Colonic mucosa (tissue), 4 donors: ENCODE data around the gene CDH18. TPM values are rescaled to one million over a fixed set of nuclear protein-coding genes. Genes with fewer than 3 reads are reported as not detected.

ENCODE experiments used
- DNase-seq: peaks from one replicate; pipeline ENCODE4 v3.0.0-alpha.2; 2020
- H3K27ac ChIP-seq: fragments of 200-600 bp; one replicate; pipeline ENCODE4 v1.8.0; 2021
- H3K27me3 ChIP-seq: fragments of 200-600 bp; one replicate; pipeline ENCODE4 v1.8.0; 2021
- H3K36me3 ChIP-seq: fragments of 200-600 bp; one replicate; pipeline ENCODE4 v1.8.0; 2021
- H3K4me1 ChIP-seq: fragments of 200-600 bp; one replicate; pipeline ENCODE4 v1.8.0; 2021; ENCODE audit warnings: mild to moderate bottlenecking
- H3K4me3 ChIP-seq: fragments of 200-600 bp; one replicate; pipeline ENCODE4 v1.8.0; 2021
- H3K9ac ChIP-seq, 2 donors: one replicate each; pipeline ENCODE4 v1.7.0; 2013; ENCODE audit warnings: control low read depth in 2 of 2, low read depth in 2 of 2, low read length in 2 of 2
- H3K9me3 ChIP-seq: fragments of 200-600 bp; one replicate; pipeline ENCODE4 v1.8.0; 2021
- intact Hi-C: fragments of 100-400 bp; cut with DNase I; formaldehyde crosslinking; loops from one replicate; pipeline ENCODE4 v1.14.1; 2022
- total RNA-seq, 2 donors: library from RNA; stranded (reverse); fragmentation: NEBNext Ultra II Directional in 1 of 2; extraction: Animal tissue kit (Norgen Biotek cat#: 25700) in 1 of 2; gene quantifications; one replicate each; pipeline ENCODE4 v1.2.1, GENCODE V29; 2021
- TF ChIP-seq, protein P1 (sequence below): fragments of 200-600 bp; IDR thresholded peaks from one replicate; pipeline ENCODE4 v1.8.0; 2022; ENCODE audit warnings: antibody characterized with exemption, mild to moderate bottlenecking
- donor health status: healthy.
- donor health status: DM: no; HTN: no; CAD: no.
- donor health status: DM: no; HTN: no; CAD: no.

Gene CDH18
- total RNA-seq, 2 donors from 2014 or later = not detected

- Histone ChIP-seq H3K4me1 (no peaks in the 10 kb centered on the region), H3K9ac (no peak overlapping the region), H3K4me3 (no peak overlapping the region), H3K27me3 (no peaks in the 10 kb centered on the region), H3K9me3 (no peaks in the 10 kb centered on the region), H3K36me3 (no peaks in the 10 kb centered on the region), H3K27ac (no peak overlapping the region)
- intact Hi-C loops = no loop called here
- no peak for DNase-seq
- TF ChIP-seq, protein P1, sequence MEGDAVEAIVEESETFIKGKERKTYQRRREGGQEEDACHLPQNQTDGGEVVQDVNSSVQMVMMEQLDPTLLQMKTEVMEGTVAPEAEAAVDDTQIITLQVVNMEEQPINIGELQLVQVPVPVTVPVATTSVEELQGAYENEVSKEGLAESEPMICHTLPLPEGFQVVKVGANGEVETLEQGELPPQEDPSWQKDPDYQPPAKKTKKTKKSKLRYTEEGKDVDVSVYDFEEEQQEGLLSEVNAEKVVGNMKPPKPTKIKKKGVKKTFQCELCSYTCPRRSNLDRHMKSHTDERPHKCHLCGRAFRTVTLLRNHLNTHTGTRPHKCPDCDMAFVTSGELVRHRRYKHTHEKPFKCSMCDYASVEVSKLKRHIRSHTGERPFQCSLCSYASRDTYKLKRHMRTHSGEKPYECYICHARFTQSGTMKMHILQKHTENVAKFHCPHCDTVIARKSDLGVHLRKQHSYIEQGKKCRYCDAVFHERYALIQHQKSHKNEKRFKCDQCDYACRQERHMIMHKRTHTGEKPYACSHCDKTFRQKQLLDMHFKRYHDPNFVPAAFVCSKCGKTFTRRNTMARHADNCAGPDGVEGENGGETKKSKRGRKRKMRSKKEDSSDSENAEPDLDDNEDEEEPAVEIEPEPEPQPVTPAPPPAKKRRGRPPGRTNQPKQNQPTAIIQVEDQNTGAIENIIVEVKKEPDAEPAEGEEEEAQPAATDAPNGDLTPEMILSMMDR = no peak
These were observed 67.2 kb downstream of the CDH18 start for GRCh38 chr5:19920761-19921160.

DNA sequence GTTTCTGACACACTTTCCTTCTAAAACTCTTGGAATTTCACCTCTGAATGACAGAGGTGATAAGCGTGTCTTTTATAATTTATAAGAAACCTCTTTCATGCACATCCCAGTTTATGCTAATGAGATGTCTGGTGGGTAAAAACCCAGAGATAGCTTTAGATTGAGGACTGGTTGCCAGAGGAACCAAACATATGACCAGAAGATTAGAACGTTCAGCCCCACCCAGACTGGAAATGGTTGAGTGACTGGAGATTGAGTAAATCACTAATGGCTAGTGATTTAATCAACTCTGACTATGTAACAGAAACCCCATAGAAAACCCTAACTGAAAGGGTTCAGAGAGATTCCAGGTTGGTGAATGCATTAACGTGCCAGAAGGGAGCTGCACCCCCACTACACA, 69.2 kb downstream of the CDH18 start:
- H3K4me3 ChIP-seq = no peak overlapping the region
- TF ChIP-seq, protein P1 = no peak
- H3K9ac ChIP-seq = no peak overlapping the region
- no peaks in the 10 kb centered on the region for H3K9me3 ChIP-seq
- no peak for DNase-seq
- H3K4me1 ChIP-seq = no peaks in the 10 kb centered on the region
- intact Hi-C loops = no loop called here
- no peaks in the 10 kb centered on the region for H3K27me3 ChIP-seq
- no peak overlapping the region for H3K27ac ChIP-seq
- no peaks in the 10 kb centered on the region for H3K36me3 ChIP-seq

GRCh38 chr5:19917588-19918122, 70.3 kb downstream of the CDH18 start:
- TF ChIP-seq, protein P1 = no peak
- no peak overlapping the region for H3K27ac ChIP-seq
- H3K36me3 ChIP-seq = no peaks in the 10 kb centered on the region
- intact Hi-C loops = no loop called here
- DNase-seq = no peak
- no peaks in the 10 kb centered on the region for H3K9me3 ChIP-seq
- no peak overlapping the region for H3K4me3 ChIP-seq
- H3K4me1 ChIP-seq = no peaks in the 10 kb centered on the region
- H3K27me3 ChIP-seq = no peaks in the 10 kb centered on the region
- H3K9ac ChIP-seq = no peak overlapping the region

DNA sequence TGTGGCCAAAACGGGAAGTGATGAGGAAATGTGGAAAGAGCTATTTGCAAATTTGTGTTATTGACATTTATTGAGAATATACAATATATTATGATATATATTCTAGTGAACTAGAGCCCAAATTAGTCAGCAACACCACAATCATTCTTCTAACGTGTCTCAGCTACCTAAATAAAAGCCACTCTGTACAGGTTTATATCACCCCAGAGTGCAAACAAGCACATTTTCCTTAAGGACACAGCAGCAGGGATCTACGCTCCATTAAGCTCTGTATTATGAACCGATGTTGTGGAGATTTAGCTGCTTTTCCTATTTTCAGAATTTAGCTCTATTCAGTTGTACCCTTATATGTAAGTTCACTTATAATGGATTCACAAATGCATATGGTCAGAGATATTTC, 77.9 kb downstream of the CDH18 start:
- H3K9me3 ChIP-seq = no peaks in the 10 kb centered on the region
- no peaks in the 10 kb centered on the region for H3K27me3 ChIP-seq
- no peak overlapping the region for H3K27ac ChIP-seq
- no peak for DNase-seq
- H3K9ac ChIP-seq = no peak overlapping the region
- no peaks in the 10 kb centered on the region for H3K36me3 ChIP-seq
- H3K4me3 ChIP-seq = no peak overlapping the region
- no peaks in the 10 kb centered on the region for H3K4me1 ChIP-seq
- TF ChIP-seq, protein P1 = no peak
- intact Hi-C loops = no loop called here

- H3K9me3 ChIP-seq = no peaks in the 10 kb centered on the region
- H3K36me3 ChIP-seq = no peaks in the 10 kb centered on the region
- no peaks in the 10 kb centered on the region for H3K4me1 ChIP-seq
- no peak overlapping the region for H3K9ac ChIP-seq
- intact Hi-C loops = no loop called here
- TF ChIP-seq, protein P1 = no peak
- no peak overlapping the region for H3K4me3 ChIP-seq
- no peak for DNase-seq
- no peak overlapping the region for H3K27ac ChIP-seq
- no peaks in the 10 kb centered on the region for H3K27me3 ChIP-seq
These were observed 83.2 kb downstream of the CDH18 start for GRCh38 chr5:19904766-19905165.
